HG02852 (cell line): ENCODE measurements around the gene TEX55.
"Not testable (repeated sequence)": the region's sequence is repeated elsewhere in the genome, so short reads cannot be mapped to it uniquely, and the experiment has no call there.

ENCODE experiments used
- ATAC-seq: cut with Tn5 transposase; IDR thresholded peaks from one replicate; pipeline ENCODE4 v1.9.1; 2021; ENCODE audit warnings: mild to moderate bottlenecking, moderate library complexity; ENCODE audit not compliant: unreplicated experiment

The TEX55 gene

DNA sequence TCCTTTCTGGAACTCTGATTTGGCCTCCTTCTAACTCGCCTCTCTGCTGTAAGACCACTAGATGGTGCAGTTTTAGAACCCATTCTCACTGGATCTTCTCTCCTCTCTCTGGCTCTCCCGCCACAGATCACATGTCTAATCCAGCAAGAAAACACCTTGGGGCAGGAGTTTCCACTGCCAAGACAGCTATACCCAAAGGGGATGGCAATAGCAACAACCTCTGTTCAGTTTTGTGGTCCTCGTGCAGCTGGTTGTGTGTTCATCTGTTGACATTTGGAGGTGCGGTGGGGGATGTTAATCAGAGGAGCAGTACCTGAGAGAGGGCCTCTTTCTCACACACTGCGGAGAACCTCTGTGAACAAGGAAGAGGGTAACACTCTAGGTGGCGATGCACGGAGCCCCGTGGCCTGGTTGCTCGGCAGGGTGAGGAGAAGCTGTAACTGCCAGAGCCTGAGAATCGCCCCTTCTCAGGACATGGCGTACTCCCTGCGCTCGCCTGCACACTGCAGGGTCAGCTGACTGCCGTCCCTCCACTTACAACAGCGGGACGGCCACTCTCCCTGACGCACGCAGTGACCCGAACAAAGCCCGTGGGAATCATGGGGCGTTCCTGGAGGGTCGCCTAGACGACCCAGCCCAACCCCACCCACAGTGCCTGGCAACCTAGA lies at the start of gene TEX55:
Gene TEX55 (plus strand): TSS at position 666 of the 668 bp plus-strand sequence. CDS start 25 bp downstream, outside the sequence.
- ATAC-seq: peak; percentile 86

DNA sequence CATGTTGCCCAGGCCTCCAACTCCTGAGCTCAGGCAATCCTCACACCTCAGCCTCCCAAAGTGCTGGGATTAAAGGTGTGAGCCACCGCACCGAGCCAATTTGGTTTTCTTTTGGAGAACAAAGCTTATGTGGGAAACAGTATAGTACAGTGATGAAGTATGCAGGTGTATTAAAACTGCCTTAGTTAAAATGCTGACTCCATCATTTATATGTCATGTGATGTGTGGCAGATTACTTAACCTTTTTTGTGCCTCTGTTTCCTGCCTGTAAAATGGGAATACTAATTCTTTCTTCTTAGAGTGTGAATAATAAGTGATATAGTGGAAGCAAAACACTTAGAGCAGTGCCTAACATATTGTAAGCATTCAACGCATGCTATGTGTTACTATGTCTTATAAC lies 48.0 kb upstream of the TEX55 start:
- no peak for ATAC-seq

DNA sequence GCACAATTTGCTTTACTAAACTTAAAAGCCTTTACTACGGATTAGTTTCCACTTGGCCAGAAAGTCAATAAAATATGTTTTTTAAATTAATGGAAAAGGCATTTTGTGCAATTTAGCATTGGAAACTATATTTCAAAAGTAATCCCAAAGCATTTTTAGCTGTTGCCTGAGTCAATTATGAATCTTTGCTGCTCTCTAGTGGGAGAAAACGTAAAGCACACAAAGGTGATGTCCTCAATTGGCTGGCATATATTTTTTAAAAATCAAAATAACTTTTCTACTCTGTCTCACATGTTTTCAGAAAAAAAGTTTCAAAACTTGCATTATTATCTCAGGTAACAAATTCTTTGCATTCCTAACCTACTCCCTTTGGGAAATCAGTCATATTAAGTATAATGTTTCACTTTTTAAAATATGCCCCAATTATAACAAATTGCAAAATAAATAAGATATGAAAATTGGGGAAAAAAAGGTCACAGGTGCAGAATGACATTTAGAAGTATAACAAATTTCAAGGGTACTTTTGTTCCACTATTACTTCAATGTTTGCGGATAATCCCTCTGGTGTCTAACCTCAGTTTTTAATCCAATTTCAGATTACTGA lies 47.2 kb upstream of the TEX55 start:
- no peak for ATAC-seq

DNA sequence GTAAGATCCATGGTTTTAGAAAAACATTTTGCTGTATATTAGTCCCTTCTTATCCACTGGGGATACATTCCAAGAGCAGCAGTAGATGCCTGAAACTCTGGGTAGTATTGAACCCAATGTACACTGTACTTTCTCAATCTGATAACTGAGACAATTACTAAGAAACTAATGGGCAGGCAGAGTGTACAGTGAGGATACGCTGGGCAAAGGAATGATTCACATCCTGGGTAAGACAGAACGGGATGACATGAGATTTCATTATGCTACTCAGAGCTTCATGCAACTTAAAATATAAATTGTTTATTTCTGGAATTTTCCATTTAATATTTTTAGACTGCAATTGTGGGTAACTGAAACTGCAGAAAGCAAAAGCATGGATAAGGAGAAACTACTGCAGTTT lies 46.2 kb upstream of the TEX55 start:
- ATAC-seq: no peak

DNA sequence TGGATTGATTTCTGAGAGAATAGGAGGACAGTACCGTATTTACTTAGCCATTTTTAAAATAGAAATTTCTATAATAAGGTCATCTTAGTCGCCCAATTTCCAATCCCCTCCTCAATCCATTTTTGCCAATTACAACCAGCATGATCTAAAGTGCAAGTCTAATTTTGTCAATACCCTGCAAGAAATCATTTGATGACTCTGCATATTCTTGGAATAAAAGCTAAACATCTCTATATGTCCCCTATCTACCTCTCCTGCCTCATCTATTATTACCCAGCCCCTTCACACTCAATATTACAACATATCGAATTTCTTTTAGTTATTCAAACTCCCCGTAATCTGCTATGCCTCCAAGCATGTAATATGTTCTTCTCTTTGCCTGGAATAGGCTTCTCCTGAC lies 41.9 kb upstream of the TEX55 start:
- no peak for ATAC-seq

DNA sequence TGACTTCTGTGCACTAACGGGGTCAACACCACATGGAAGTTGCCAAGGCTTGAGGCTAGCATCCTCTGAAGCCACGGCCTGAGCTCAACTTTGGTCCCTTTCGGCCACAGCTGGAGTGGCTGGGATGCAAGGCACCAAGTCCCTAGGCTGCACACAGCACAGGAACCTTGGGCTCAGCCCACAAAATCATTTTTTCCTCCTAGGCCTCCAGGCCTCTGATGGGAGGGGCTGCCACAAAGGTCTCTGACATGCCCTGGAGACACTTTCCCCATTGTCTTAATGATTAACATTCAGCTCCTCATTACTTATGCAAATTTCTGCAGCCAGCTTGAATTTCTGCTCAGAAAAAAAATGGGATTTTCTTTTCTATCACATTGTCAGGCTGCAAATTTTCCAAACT lies 27.6 kb upstream of the TEX55 start:
- ATAC-seq: not testable (repeated sequence)

DNA sequence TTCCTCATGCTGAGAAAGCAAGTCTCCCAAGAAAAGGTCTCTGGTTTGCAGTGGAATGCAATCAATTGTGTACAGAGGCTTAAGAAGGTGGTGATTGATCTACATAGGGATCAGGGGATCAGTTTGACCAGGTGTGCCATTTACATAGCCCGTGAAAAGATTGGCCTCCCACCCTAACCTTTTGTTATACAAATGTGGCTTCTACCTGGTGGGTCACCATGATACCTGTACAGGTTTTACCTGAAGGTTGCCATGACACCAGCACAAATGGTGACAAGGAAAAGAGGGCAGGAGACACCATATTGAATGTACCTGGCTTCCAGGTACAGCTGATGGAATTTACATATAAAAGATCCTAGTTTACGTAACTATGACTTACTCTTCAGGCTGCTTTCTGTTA lies 25.5 kb upstream of the TEX55 start:
- no peak for ATAC-seq

DNA sequence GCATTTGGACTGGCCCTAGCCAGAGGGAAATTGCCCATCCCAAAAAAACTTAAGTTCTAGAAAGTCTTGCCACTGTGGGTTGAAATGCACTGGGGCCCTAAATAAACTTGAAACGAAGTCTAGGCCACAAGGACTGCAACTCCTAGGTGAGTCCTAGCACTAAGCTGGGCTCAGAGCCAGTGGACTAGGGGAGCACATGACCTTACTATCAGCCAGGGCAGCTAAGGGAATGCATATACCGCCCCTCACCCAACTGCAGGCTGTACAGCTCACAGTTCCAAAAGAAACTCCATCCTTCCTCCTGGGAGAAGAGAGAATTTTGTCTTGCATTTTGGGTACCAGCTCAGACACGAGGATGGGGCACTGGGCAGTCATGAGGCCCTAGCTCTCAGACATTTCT lies 23.6 kb upstream of the TEX55 start:
- no peak for ATAC-seq

DNA sequence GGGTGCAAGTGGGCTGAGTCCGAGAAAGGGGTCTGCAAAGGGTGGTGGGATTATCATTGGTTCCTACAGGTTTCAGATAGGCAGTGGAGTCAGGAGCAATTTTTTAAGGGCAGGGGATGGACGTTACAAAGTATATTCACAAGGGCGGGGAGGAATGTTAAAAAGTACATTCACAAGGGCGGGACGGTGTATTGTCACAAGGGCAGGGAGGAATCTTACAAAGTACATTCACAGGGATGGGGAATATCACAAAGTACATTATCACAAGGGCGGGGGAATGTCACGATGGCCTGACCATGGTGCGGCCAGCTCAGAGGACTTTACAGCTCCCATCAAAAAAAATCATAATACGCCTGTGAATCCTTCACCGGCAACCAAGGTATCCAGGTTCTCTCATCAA lies 20.6 kb upstream of the TEX55 start:
- ATAC-seq: no peak

DNA sequence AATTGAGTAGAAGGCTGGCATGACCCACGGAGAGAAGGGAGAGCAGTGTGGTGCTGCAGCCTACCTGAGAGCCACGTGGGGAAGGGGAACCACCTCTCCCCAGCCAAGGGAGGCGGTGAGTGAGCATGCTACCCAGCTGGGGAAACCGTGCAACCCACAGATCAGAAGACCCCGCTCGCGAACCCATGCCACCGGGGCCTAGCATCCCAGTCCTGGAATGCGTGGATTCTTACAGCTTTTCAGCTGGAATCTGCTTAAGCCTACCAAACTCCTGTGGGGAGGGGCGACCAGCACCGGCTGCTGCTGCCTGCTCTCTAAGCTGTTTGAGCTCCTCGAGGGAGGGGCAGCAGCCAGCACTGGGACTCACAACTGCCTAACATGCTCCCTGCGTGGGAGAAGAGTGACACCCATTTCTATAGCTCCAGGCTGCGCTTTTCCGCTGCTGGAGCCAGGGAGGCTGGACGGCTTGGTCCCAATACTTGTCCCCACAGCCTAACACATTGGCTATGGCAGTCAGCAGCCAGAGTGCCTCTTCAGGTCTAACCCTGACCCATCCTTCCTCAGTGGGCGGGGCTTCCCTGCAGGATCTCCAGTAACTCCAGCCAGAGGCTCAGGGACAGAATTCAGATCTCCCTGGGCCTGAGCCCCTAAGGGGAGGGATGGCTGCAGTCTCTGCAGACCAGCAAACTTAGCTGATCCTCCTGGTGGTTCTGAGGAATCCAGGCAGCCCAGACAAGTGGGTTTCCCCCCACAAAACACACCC lies 20.0 kb upstream of the TEX55 start:
- no peak for ATAC-seq

DNA sequence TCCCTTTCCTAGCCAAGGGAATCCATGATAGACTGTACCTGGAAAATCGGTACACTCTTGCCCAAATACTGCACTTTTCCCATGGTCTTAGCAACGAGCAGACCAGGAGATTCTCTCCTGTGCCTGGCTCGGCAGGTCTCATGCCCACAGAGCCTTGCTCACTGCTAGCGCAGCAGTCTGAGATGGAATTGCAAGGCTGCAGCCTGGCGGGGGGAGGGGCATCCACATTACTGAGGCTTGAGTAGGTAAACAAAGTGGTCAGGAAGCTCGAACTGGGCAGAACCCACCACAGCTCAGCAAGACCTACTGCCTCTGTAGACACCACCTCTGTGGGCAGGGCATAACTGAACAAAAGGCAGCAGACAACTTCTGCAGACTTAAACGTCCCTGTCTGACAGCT lies 15.7 kb upstream of the TEX55 start:
- ATAC-seq: not testable (repeated sequence)

DNA sequence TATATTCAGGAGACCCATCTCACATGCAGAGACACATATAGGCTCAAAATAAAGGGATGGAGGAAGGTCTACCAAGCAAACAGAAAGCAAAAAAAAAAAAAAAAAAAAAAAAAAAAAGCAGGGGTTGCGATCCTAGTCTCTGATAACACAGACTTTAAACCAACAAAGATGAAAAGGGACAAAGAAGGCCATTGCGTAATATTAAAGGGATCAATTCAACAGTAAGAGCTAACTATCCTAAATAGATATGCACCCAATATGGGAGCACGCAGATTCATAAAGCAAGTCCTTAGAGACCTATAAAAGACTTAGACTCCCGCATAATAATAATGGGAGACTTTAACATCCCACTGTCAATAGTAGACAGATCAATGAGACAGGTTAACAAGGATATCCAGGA lies 13.7 kb upstream of the TEX55 start:
- ATAC-seq: not testable (repeated sequence)

DNA sequence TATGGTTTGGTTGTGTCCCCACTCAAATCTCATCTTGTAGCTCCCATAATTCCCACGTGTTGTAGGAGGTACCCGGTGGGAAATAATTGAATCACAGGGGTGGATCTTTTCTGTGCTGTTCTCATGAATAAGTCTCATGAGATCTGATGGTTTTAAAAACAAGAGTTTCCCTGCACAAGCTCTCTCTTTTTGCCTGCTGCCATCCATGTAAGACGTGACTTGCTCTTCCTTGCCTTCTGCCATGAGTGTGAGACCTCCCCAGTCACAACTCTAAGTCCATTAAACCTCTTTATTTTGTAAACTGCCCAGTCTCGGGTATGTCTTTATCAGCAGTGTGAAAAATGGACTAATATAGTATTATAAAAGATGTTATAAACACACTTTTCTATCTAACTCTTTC lies 6.6 kb upstream of the TEX55 start:
- ATAC-seq: not testable (repeated sequence)

DNA sequence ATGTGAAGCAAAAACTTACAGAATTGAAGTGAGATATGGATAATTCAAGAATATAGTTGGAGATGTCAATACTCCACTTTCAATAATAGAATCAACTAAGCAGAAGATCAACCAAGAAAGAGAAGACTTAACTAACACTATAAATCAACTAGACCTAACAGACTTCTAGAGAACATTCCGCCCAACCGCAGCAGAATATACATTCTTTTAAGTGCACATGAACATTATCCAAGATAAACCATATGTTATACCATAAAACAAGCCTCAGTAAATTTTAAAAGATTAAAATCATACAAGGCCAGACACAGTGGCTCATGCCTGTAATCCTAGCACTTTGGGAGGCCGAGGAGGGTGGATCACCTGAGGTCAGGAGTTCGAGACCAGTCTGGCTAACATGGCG lies 5.5 kb upstream of the TEX55 start:
- no peak for ATAC-seq

DNA sequence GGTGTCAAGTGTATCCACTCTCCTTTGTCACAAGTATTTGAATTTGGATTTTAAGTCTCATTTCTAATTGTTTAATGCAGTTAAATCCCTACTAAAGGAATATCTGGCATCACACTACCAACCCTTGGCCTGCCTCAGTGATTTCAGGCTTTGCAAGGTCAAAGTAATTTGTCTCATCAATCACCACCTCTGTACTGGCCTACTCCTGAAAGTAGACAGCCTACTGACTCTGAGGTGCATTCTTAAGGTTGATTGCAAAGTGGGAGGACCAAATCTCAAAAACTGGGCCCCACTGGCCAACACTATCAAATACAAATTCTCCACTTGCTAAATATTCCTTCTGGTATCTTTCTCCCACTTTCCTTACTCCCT lies 851 bp upstream of the TEX55 start:
- ATAC-seq: peak; percentile 45

DNA sequence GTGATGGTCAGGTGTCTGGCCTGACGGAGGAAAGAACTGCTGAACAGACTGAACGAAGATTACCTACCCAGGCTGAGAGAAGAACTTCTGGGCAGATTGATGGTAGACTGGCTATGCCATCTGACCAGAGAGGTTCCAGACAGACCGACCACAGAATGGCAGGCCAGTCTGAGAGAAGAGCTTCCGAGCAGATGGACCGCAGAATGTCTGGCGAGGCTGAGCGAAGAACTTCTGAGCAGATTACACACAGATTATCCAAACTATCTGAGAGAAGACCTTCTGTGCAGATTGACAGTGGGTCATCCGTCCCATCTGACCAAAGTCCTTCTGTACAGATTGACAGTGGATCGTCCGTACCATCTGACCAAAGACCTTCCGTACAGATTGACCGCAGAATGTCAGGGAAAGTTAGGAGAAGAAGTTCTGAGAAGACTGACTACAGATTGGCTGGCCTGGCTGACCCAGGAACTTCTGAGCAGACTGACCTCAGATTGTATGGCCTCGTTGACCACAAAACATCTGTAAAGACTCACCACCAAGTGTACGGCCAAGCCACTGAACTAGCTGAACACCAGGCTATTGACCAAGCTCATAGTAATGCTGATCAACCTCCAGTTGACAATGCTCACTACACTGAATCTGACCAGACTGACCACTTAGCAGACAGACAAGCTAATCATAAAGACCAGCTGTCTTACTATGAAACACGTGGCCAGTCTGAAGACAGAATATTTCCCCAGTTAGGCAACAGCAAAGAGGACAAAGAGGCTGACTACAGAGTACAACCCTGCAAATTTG lies 812 bp downstream of the TEX55 start:
- ATAC-seq: no peak

DNA sequence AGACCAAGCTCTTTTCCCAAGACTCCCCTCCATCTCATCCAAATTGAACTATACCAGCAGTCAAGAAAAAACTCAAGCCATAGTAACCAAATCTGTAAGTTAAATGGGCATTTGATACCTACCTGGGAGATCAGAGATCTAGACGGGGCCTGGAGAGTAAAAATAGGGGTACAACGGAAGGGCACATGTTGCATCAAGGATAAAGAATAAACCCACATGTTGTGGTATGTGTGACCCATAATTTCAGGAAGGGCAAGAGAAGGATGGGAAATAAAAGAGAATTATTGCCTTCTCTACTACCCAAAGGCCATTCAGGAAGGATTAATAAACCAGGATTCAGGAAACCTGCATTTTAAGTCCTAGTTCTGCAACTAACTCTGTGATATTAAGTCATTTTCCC lies 1.5 kb downstream of the TEX55 start:
- ATAC-seq: no peak

DNA sequence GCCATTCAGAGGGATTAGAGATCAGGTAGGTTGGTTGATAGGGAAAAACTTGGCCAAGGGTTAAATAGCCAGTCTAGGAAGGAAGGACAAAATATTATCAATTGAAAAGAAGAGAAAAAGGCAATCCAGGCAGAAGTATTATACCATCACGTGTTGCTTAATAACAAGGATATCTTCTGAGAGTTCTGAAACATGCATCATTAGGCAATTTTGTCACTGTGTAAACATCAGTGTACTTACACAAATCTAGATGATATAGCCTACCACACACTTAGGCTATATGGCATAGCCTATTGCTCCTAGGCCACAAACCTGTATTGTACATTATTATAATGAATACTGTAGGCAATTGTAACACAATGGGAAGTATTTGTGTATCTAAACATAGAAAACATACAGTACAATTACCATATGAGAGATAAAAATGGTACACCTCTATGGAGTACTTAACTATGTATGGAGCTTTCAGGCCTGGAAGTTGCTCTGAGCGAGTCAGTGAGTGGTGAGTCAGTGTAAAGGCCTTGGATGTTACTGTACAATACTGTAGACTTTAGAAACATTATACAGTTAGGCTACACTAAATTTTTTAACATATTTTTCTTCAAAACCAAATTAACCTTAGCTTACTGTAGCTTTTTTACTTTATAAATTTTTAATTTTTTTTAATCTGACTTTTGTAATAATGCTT lies 2.7 kb downstream of the TEX55 start:
- ATAC-seq: no peak

DNA sequence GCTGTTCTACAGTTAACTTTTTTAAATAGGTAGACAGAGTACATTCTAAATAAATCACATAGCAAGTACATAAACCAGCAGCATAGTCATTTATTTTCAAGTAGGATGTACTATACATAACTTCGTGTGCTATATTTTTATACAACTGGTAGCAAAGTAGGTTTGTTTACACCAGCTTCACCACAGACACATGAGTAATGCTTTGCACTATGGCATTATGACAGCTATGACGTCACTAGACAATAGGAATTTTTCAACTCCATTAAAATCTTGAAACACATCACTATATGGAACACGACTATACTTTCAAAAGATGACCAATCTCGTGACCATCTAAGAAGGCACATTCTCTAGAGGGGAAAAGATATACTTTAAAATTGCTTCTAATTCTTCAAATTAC lies 3.5 kb downstream of the TEX55 start:
- no peak for ATAC-seq

DNA sequence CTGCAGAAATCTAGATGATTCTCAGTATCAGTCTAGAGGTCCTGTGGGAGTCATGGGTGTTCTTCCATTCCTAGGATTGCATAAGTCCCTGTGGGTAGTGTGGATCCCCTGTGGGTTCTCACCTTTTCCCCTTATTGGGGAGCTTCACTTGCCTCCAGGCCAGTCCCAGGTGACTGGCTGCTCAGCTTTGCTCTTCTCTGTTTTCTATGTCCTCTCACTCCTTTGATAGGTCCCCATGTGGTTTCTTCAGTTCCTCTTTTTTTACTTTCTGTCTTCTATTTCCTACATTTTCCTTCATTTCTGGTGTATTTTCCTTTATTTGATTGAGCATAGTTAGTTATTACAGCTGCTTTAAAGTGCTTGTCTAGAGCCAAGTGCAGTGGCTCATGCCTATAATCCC lies 10.9 kb downstream of the TEX55 start:
- no peak for ATAC-seq

DNA sequence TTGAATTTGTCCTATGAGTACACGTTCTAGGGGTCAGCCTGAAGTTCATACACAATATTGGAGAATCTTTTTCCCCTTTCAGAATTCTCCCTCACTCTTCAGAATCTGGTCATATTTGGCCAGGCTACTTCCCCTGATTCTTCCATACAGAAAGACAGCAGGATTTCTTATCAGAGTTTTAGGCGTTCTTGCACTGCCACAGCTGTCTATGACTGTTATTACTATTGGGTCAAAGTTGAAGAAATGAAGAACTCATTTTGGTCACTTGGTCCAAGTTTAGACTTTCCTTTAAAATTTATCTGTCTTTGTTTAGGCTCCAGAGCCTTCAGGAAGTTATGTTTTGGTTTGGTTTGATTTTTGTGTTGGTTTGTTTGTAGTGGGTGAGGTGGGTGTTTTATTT lies 12.0 kb downstream of the TEX55 start:
- ATAC-seq: no peak
